Loucy (cell line): ENCODE measurements around the gene CRYGD.

ENCODE experiments used
- CTCF ChIP-seq: fragments of 200-600 bp; sonication (generic); conservative IDR thresholded peaks from 2 replicates; pipeline ENCODE4 v1.5.1; 2014; ENCODE audit warnings: mild to moderate bottlenecking, antibody characterized with exemption, low read length
- EZH2phosphoT487 ChIP-seq: fragments of 200-600 bp; IDR thresholded peaks from 2 replicates; pipeline ENCODE4 v1.6.1; 2018; ENCODE audit warnings: antibody characterized with exemption, mild to moderate bottlenecking, moderate library complexity, borderline replicate concordance

- no peak for TF ChIP-seq CTCF
- TF ChIP-seq EZH2phosphoT487 = no peak
These were observed 21.7 kb upstream of the CRYGD start, which contains the start of gene CRYGB for GRCh38 chr2:208146006-208146405.
